K562 (cell line): ENCODE results near the gene ZDHHC11. TPM values are rescaled to one million over a fixed set of nuclear protein-coding genes. Genes with fewer than 3 reads are reported as not detected.

Source experiments
- CHD4 ChIP-seq: fragments of 200-600 bp; sonication (generic); IDR thresholded peaks from 3 replicates; pipeline ENCODE4 v1.6.1; 2012; ENCODE audit warnings: low read depth, mild to moderate bottlenecking, mixed read lengths, low read length, inconsistent platforms; ENCODE audit not compliant: insufficient read depth, insufficient replicate concordance, poor library complexity, severe bottlenecking
- E2F4 ChIP-seq: sonication (generic); formaldehyde crosslinking; IDR thresholded peaks from 2 replicates; pipeline ENCODE4 v1.8.0; 2022; ENCODE audit warnings: mild to moderate bottlenecking, low read depth, missing genetic modification reagents
- HMG20A ChIP-seq: fragments of 450-650 bp; formaldehyde crosslinking; conservative IDR thresholded peaks from 2 replicates; pipeline ENCODE4 v1.4.0; 2020; ENCODE audit warnings: mild to moderate bottlenecking, mixed read lengths
- HMGN3 ChIP-seq: IDR thresholded peaks from 2 replicates; pipeline ENCODE4 v1.6.1; 2011; ENCODE audit warnings: borderline replicate concordance, low read depth, mild to moderate bottlenecking, mixed read lengths, low read length; ENCODE audit not compliant: insufficient read length; ENCODE audit errors: extremely low read depth
- MED1 ChIP-seq: sonication (generic); formaldehyde crosslinking; IDR thresholded peaks from 2 replicates; pipeline ENCODE4 v1.8.1; 2023; ENCODE audit warnings: missing genetic modification reagents, borderline replicate concordance
- MIER1 ChIP-seq: fragments of 450-650 bp; IDR thresholded peaks from 2 replicates; pipeline ENCODE4 v1.6.1; 2016; ENCODE audit warnings: antibody characterized with exemption, mild to moderate bottlenecking, low read depth
- NFIX ChIP-seq: fragments of 250-450 bp; sonication (Bioruptor Pico); IDR thresholded peaks from 2 replicates; pipeline ENCODE4 v1.4.0; 2020; ENCODE audit warnings: low read depth, mild to moderate bottlenecking, moderate library complexity
- POLR2G ChIP-seq: fragments of 200-400 bp; formaldehyde crosslinking; IDR thresholded peaks from 2 replicates; pipeline ENCODE4 v1.6.1; 2017; ENCODE audit warnings: low read depth, mild to moderate bottlenecking, antibody characterized with exemption, low read length, moderate library complexity
- RBFOX2 ChIP-seq: fragments of 200-400 bp; formaldehyde crosslinking; IDR thresholded peaks from 2 replicates; pipeline ENCODE4 v1.6.1; 2017; ENCODE audit warnings: low read depth, mild to moderate bottlenecking, low read length, moderate library complexity
- RBM22 ChIP-seq: fragments of 200-400 bp; formaldehyde crosslinking; IDR thresholded peaks from 2 replicates; pipeline ENCODE4 v1.6.1; 2018; ENCODE audit warnings: low read length, low read depth; ENCODE audit not compliant: poor library complexity, severe bottlenecking
- U2AF2 ChIP-seq: fragments of 200-400 bp; formaldehyde crosslinking; optimal IDR thresholded peaks from 2 replicates; pipeline ENCODE3; 2017; ENCODE audit warnings: low read depth, mild to moderate bottlenecking, low read length
- ZNF23 ChIP-seq: fragments of 250-450 bp; sonication (Bioruptor Pico); IDR thresholded peaks from 2 replicates; pipeline ENCODE4 v1.4.0; 2020; ENCODE audit warnings: mild to moderate bottlenecking
- ZNF253 ChIP-seq: fragments of 250-450 bp; sonication (Bioruptor Pico); conservative IDR thresholded peaks from 2 replicates; pipeline ENCODE4 v1.6.1; 2021; ENCODE audit warnings: mild to moderate bottlenecking
- ZNF318 ChIP-seq, 2 experiments: fragments of 450-650 bp; IDR thresholded peaks; 2 replicates each; pipeline ENCODE4 v1.6.1; 2016; ENCODE audit warnings: mild to moderate bottlenecking in 2 of 2, borderline replicate concordance in 1 of 2, low read depth in 1 of 2, moderate library complexity in 1 of 2
- polyA plus RNA-seq, 8 experiments: library from polyadenylated mRNA; depleted of rRNA in 4 of 8; stranded (reverse) in 5 of 8; unstranded in 3 of 8; fragments of >200 nt; fragmentation: Nextera tagmentation in 2 of 8; fragmentation: Illumina TruSeq in 1 of 8; extraction: Ambion mirVana in 2 of 8; extraction: Trizol in 1 of 8; gene quantifications; 2 replicates each; pipeline versions ENCODE4 v1.2.1 to v1.2.3, GENCODE V29; 2011 to 2014; ENCODE audit warnings: inconsistent platforms in 1 of 8, missing spikeins in 1 of 8
- total RNA-seq, 7 experiments: library from RNA; depleted of rRNA in 6 of 7; stranded (reverse); fragments of >200 nt in 6 of 7; fragmentation: Illumina TruSeq in 2 of 7; extraction: Trizol in 2 of 7; gene quantifications; 2 replicates each; pipeline versions ENCODE4 v1.2.1 to v1.2.3, GENCODE V29; 2011 to 2021; ENCODE audit warnings: low replicate concordance in 1 of 7
- TF ChIP-seq, protein P1 (sequence below): fragments of 450-650 bp; formaldehyde crosslinking; IDR thresholded peaks from 2 replicates; pipeline ENCODE4 v1.4.0; 2020; ENCODE audit warnings: mild to moderate bottlenecking, moderate library complexity

Gene ZDHHC11
- total and polyA plus RNA-seq, 9 of the 15 experiments (the other 6 are each of a cell fraction or from before 2014, with no cell fraction given) = 0.07 to 2.3 (median 0.52) TPM

- TF ChIP-seq, protein P1, sequence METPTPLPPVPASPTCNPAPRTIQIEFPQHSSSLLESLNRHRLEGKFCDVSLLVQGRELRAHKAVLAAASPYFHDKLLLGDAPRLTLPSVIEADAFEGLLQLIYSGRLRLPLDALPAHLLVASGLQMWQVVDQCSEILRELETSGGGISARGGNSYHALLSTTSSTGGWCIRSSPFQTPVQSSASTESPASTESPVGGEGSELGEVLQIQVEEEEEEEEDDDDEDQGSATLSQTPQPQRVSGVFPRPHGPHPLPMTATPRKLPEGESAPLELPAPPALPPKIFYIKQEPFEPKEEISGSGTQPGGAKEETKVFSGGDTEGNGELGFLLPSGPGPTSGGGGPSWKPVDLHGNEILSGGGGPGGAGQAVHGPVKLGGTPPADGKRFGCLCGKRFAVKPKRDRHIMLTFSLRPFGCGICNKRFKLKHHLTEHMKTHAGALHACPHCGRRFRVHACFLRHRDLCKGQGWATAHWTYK (CRISPR knock-in tag) = peak; percentile 66; the same call in 1 of the 2 replicates
- no peak for TF ChIP-seq ZNF253
- TF ChIP-seq MED1 (CRISPR knock-in tag) = no peak
- no peak for TF ChIP-seq HMGN3
- no peak for TF ChIP-seq U2AF2
- TF ChIP-seq RBFOX2 = peak; percentile 56; the same call in 1 of the 2 replicates
- TF ChIP-seq ZNF23 (CRISPR knock-in tag) = no peak
- no peak for TF ChIP-seq HMG20A (CRISPR knock-in tag)
- no peak for TF ChIP-seq MIER1
- no peak for TF ChIP-seq CHD4
- no peak for TF ChIP-seq ZNF318 (IDR thresholded peaks at IDR 0.05; ENCODE audit: borderline replicate concordance in 1 of 2, low read depth in 1 of 2)
- no peak for TF ChIP-seq E2F4 (CRISPR knock-in tag)
- TF ChIP-seq POLR2G = peak; percentile 67
- peak; percentile 52 for TF ChIP-seq RBM22
- no peak for TF ChIP-seq NFIX (CRISPR knock-in tag)
Measured at GRCh38 chr5:882253-883183, 31.7 kb upstream of the ZDHHC11 start (continued).
